ENCODE results near the gene ST6GALNAC3.

Gene ST6GALNAC3

GRCh38 chr1:76682138-76682537, 607.6 kb downstream of the ST6GALNAC3 start:
- Histone ChIP-seq H3K27me3 (ENCODE audit: control insufficient read depth, low read length) (no peaks in the 10 kb centered on the region), H3K9me2 (replicated peaks; ENCODE audit: control insufficient read depth, low read length) (no peaks in the 10 kb centered on the region), H4K20me1 (ENCODE audit: control insufficient read depth, insufficient read depth, low read depth, low read length) (no peaks in the 10 kb centered on the region), H3K27ac (ENCODE audit: low read depth, low read length) (no peak overlapping the region), H3K9me3 (ENCODE audit: control insufficient read depth, insufficient read depth, low read length) (no peaks in the 10 kb centered on the region), H3K4me2 (ENCODE audit: low read length) (no peak overlapping the region), H3K4me3 (ENCODE audit: low read length) (no peak overlapping the region), H3K79me2 (ENCODE audit: control insufficient read depth, low read length) (no peaks in the 10 kb centered on the region), H3F3A (ENCODE audit: control insufficient read depth, insufficient read depth) (no peaks in the 10 kb centered on the region), H3K4me1 (ENCODE audit: control insufficient read depth, low read length) (no peaks in the 10 kb centered on the region), H3K36me3 (ENCODE audit: control insufficient read depth, low read length) (no peaks in the 10 kb centered on the region)
- no peak for TF ChIP-seq CTCF (IDR thresholded peaks at IDR 0.05; ENCODE audit: low read depth, low read length, poor library complexity, severe bottlenecking)
- TF ChIP-seq EZH2phosphoT487 (IDR thresholded peaks at IDR 0.05; ENCODE audit: borderline replicate concordance, low read length), result no peak
